K562 (cell line): Measurements from ENCODE around the gene FGF22. TPM values are rescaled to one million over a fixed set of nuclear protein-coding genes. Genes with fewer than 3 reads are reported as not detected.

ENCODE experiments used
- ATF1 ChIP-seq, 2 experiments: fragments of 450-650 bp in 1 of 2; IDR thresholded peaks; 2 replicates each; pipeline ENCODE4 v1.6.1; 2016; ENCODE audit warnings: missing compliant biosample characterization in 1 of 2, missing genetic modification characterization in 1 of 2
- C11orf30 ChIP-seq: fragments of 450-650 bp; IDR thresholded peaks from 2 replicates; pipeline ENCODE4 v1.6.1; 2016; ENCODE audit warnings: low read depth, mild to moderate bottlenecking
- CBFA2T2 ChIP-seq: fragments of 450-650 bp; conservative IDR thresholded peaks from 2 replicates; pipeline ENCODE4 v1.6.1; 2017; ENCODE audit warnings: mild to moderate bottlenecking
- DACH1 ChIP-seq: fragments of 450-650 bp; IDR thresholded peaks from 2 replicates; pipeline ENCODE4 v1.6.1; 2018; ENCODE audit not compliant: partially characterized antibody
- HES1 ChIP-seq: fragments of 450-650 bp; IDR thresholded peaks from 2 replicates; pipeline ENCODE4 v1.6.1; 2016; ENCODE audit warnings: low read depth, mild to moderate bottlenecking, moderate library complexity
- HEY1 ChIP-seq: fragments of 250-450 bp; sonication (Bioruptor Pico); IDR thresholded peaks from 2 replicates; pipeline ENCODE4 v1.5.0; 2020; ENCODE audit warnings: mild to moderate bottlenecking, moderate library complexity, borderline replicate concordance
- JUNB ChIP-seq: fragments of 450-650 bp; formaldehyde crosslinking; conservative IDR thresholded peaks from 2 replicates; pipeline ENCODE4 v1.4.0; 2020; ENCODE audit warnings: mild to moderate bottlenecking
- MTF1 ChIP-seq: fragments of 250-450 bp; sonication (Bioruptor Pico); IDR thresholded peaks from 2 replicates; pipeline ENCODE4 v1.9.0; 2021; ENCODE audit warnings: moderate library complexity, mild to moderate bottlenecking, inconsistent platforms, borderline replicate concordance
- MXD1 ChIP-seq: fragments of 250-450 bp; sonication (Bioruptor Pico); IDR thresholded peaks from 2 replicates; pipeline ENCODE4 v1.8.0; 2021; ENCODE audit warnings: borderline replicate concordance, mild to moderate bottlenecking, moderate library complexity; ENCODE audit not compliant: poor library complexity, severe bottlenecking
- MYC ChIP-seq, 2 experiments: fragments of 250-450 bp in 1 of 2; sonication (Bioruptor Pico) in 1 of 2; IDR thresholded peaks; 2 replicates each; pipeline versions ENCODE4 v1.5.1 to v1.6.1; 2012 to 2021; ENCODE audit warnings: low read depth in 2 of 2, borderline replicate concordance in 1 of 2, improper control_type of control experiment in 1 of 2, low read length in 1 of 2, mild to moderate bottlenecking in 1 of 2, moderate library complexity in 1 of 2
- NBN ChIP-seq: fragments of 450-650 bp; IDR thresholded peaks from 2 replicates; pipeline ENCODE4 v1.6.1; 2016; ENCODE audit warnings: low read depth, mild to moderate bottlenecking
- SIN3A ChIP-seq, 2 experiments: fragments of 150-350 bp in 1 of 2; IDR thresholded peaks; 2 replicates each; pipeline ENCODE4 v1.6.1; 2011 to 2016; ENCODE audit warnings: borderline replicate concordance in 2 of 2, low read depth in 2 of 2, low read length in 2 of 2, mild to moderate bottlenecking in 2 of 2, moderate library complexity in 2 of 2; ENCODE audit not compliant: control insufficient read depth in 1 of 2
- SRSF1 ChIP-seq: fragments of 200-400 bp; formaldehyde crosslinking; IDR thresholded peaks from 2 replicates; pipeline ENCODE4 v1.6.1; 2017; ENCODE audit warnings: mild to moderate bottlenecking, low read depth, low read length, moderate library complexity
- STAT5A ChIP-seq: IDR thresholded peaks from 2 replicates; pipeline ENCODE4 v1.6.1; 2012; ENCODE audit warnings: low read length, inconsistent platforms, borderline replicate concordance
- ZNF143 ChIP-seq: sonication (generic); formaldehyde crosslinking; IDR thresholded peaks from 2 replicates; pipeline ENCODE4 v1.9.0; 2022; ENCODE audit warnings: mild to moderate bottlenecking, missing genetic modification reagents
- ZNF449 ChIP-seq: fragments of 250-450 bp; sonication (Bioruptor Pico); IDR thresholded peaks from 2 replicates; pipeline ENCODE4 v1.8.0; 2022; ENCODE audit warnings: moderate library complexity, mild to moderate bottlenecking, inconsistent platforms
- ZNF696 ChIP-seq: fragments of 250-450 bp; sonication (Bioruptor Pico); conservative IDR thresholded peaks from 2 replicates; pipeline ENCODE4 v1.4.0; 2020; ENCODE audit warnings: mild to moderate bottlenecking, moderate library complexity
- polyA plus RNA-seq, 8 experiments: library from polyadenylated mRNA; depleted of rRNA in 4 of 8; stranded (reverse) in 5 of 8; unstranded in 3 of 8; fragments of >200 nt; fragmentation: Nextera tagmentation in 2 of 8; fragmentation: Illumina TruSeq in 1 of 8; extraction: Ambion mirVana in 2 of 8; extraction: Trizol in 1 of 8; gene quantifications; 2 replicates each; pipeline versions ENCODE4 v1.2.1 to v1.2.3, GENCODE V29; 2011 to 2014; ENCODE audit warnings: inconsistent platforms in 1 of 8, missing spikeins in 1 of 8
- total RNA-seq, 7 experiments: library from RNA; depleted of rRNA in 6 of 7; stranded (reverse); fragments of >200 nt in 6 of 7; fragmentation: Illumina TruSeq in 2 of 7; extraction: Trizol in 2 of 7; gene quantifications; 2 replicates each; pipeline versions ENCODE4 v1.2.1 to v1.2.3, GENCODE V29; 2011 to 2021; ENCODE audit warnings: low replicate concordance in 1 of 7

FGF22 gene
- total and polyA plus RNA-seq, 9 of the 15 experiments (the other 6 are each of a cell fraction or from before 2014, with no cell fraction given): 0.14 to 2.2 (median 0.86) TPM; not detected in 4

DNA sequence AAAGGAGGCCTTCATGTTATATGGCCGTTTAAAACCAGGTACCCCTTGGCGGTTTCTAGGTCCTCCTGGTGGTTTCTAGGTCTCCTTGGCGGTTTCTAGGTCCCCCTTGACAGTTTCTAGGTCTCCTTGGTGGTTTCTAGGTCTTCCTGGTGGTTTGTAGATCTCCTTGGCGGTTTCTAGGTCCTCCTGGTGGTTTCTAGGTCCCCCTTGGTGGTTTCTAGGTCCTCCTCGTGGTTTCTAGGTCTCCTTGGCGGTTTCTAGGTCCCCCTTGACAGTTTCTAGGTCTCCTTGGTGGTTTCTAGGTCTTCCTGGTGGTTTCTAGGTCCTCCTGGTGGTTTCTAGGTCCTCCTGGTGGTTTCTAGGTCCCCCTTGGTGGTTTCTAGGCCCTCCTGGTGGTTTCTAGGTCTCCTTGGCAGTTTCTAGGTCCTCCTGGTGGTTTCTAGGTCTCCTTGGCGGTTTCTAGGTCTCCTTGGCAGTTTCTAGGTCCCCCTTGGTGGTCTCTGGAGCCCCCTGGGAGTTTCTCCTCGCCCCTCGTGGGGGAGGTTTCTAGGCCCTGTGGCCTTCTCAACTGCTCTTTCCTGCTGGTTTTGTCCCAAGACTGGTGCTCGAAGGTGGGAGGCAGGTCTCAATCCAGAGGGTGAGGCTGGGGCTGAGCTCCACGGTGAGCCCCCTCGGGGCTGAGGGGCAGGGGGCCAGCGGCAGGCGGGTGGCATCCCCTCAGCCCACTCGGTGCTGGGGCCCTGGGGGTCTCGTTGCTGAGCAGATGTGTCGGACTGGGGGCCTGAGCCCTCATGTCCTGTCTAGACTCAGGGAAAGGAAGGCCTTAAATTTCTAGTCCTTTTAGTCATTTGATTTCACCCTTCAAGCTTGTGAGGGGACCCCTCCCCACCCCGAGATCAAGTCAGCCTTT, 42.0 kb upstream of the FGF22 start (continued):
- no peak for TF ChIP-seq SRSF1
- no peak for TF ChIP-seq MXD1 (CRISPR knock-in tag)
- TF ChIP-seq ZNF449 (CRISPR knock-in tag): no peak
- TF ChIP-seq ZNF143 (CRISPR knock-in tag): 0 out of 2 replicates have a peak, but pooled peaks have one; percentile 26
- peak; percentile 93 for TF ChIP-seq DACH1
- TF ChIP-seq STAT5A: peak; percentile 52
- TF ChIP-seq ZNF696: no peak
- TF ChIP-seq NBN: no peak; the same call in 1 of the 2 replicates
- TF ChIP-seq ATF1 (CRISPR knock-in tag; IDR thresholded peaks at IDR 0.05): no peak
- no peak for TF ChIP-seq ATF1 (tag; IDR thresholded peaks at IDR 0.05)
- no peak for TF ChIP-seq JUNB (CRISPR knock-in tag)
- TF ChIP-seq C11orf30: no peak
- TF ChIP-seq HES1: peak; percentile 39; the same call in 1 of the 2 replicates
- TF ChIP-seq HEY1: no peak
- TF ChIP-seq MTF1 (CRISPR knock-in tag): no peak
- no peak for TF ChIP-seq CBFA2T2
- 0 out of 2 replicates have a peak, but pooled peaks have one; percentile 20 for TF ChIP-seq MYC (IDR thresholded peaks at IDR 0.05; ENCODE audit: low read depth, low read length)
- TF ChIP-seq MYC (CRISPR knock-in tag; IDR thresholded peaks at IDR 0.05; ENCODE audit: borderline replicate concordance, low read depth): no peak
- TF ChIP-seq SIN3A (IDR thresholded peaks at IDR 0.05; ENCODE audit: borderline replicate concordance in 2 of 2, control insufficient read depth in 1 of 2, low read depth in 2 of 2, low read length in 2 of 2): 0 out of 4 replicates have a peak, but pooled peaks of 1 of the 2 experiments have one; percentile 63
